Kidney epithelial cell (primary cell): ENCODE results near the gene MEGF6. TPM values are rescaled to one million over a fixed set of nuclear protein-coding genes. Genes with fewer than 3 reads are reported as not detected.

Experiments
- DNase-seq: peaks from one replicate; pipeline ENCODE4 v3.0.0-alpha.2; 2010; ENCODE audit warnings: low read depth
- H3K27me3 ChIP-seq: 2 replicates; pipeline ENCODE4 v1.6.0; 2011; ENCODE audit warnings: low read length; ENCODE audit not compliant: control insufficient read depth, insufficient read depth
- H3K36me3 ChIP-seq: 2 replicates; pipeline ENCODE4 v1.5.1; 2011; ENCODE audit warnings: low read length; ENCODE audit not compliant: control insufficient read depth, insufficient read depth
- H3K4me3 ChIP-seq: 2 replicates; pipeline ENCODE4 v1.5.1; 2011; ENCODE audit warnings: low read depth, mild to moderate bottlenecking, control low read depth, low read length
- total RNA-seq: library from RNA; depleted of rRNA; stranded (reverse); fragments of >200 nt; gene quantifications from 2 replicates; pipeline ENCODE4 v1.2.3, GENCODE V29; 2015
- TF ChIP-seq, protein P1 (sequence below): IDR thresholded peaks from 2 replicates; pipeline ENCODE4 v1.5.1; 2011; ENCODE audit warnings: mild to moderate bottlenecking, moderate library complexity, low read length, control low read depth, inconsistent platforms; ENCODE audit not compliant: insufficient read depth, poor library complexity, severe bottlenecking

Gene MEGF6
- total RNA-seq, 1 donor from 2014 or later: 13.1 TPM

DNA sequence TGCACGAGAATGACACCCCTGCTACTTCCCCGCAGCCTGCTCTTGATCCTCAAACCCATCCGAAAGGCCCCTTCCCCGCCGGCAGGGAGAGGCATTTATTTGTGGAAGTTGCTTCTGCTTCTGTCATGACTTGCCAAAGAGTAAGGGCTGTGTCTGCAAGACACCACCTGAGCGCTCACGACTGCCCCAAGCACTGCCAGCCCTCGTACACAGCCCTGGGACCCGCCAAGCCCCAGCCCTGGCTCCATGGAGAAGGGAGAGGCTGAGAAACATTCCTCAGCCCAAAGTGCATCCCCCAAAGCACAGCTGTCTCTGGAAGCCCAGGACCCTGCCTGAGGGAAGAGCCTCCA, 7.2 kb upstream of the MEGF6 start:
- no peaks in the 10 kb centered on the region for H3K36me3 ChIP-seq
- no peaks in the 10 kb centered on the region for H3K27me3 ChIP-seq
- TF ChIP-seq, protein P1, sequence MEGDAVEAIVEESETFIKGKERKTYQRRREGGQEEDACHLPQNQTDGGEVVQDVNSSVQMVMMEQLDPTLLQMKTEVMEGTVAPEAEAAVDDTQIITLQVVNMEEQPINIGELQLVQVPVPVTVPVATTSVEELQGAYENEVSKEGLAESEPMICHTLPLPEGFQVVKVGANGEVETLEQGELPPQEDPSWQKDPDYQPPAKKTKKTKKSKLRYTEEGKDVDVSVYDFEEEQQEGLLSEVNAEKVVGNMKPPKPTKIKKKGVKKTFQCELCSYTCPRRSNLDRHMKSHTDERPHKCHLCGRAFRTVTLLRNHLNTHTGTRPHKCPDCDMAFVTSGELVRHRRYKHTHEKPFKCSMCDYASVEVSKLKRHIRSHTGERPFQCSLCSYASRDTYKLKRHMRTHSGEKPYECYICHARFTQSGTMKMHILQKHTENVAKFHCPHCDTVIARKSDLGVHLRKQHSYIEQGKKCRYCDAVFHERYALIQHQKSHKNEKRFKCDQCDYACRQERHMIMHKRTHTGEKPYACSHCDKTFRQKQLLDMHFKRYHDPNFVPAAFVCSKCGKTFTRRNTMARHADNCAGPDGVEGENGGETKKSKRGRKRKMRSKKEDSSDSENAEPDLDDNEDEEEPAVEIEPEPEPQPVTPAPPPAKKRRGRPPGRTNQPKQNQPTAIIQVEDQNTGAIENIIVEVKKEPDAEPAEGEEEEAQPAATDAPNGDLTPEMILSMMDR: no peak
- no peak overlapping the region for H3K4me3 ChIP-seq
- DNase-seq: no peak

DNA sequence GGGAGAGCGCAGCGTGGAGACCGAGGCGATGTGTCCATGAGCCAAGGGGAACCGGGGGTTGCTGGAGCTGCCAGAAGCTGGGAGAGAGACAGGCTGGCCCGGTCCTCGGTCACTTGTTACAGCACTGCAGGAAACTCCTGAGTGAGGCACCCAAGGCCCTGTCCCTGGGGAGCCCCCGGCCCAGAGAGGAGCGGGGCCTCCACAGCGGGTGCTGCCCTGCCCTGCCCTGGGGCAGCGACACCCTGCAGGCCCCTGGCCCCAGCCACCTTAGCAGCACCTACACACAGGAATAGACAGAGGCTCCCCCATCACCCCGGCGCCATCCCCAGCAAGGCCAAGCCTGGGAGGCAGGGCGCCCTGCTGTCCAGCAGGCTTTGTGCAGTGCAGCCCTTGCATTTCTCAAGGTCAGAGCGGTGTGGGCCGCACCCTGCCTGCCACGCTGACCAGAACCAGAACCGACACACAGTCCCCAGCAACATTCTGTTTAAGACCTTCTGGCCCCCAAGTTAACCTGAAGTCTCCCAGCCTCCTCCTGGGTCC, 6.6 kb upstream of the MEGF6 start:
- DNase-seq: no peak
- Histone ChIP-seq H3K36me3 (no peaks in the 10 kb centered on the region), H3K4me3 (no peak overlapping the region), H3K27me3 (peaks cover 3% of the 10 kb centered on the region)
- TF ChIP-seq, protein P1: no peak

DNA sequence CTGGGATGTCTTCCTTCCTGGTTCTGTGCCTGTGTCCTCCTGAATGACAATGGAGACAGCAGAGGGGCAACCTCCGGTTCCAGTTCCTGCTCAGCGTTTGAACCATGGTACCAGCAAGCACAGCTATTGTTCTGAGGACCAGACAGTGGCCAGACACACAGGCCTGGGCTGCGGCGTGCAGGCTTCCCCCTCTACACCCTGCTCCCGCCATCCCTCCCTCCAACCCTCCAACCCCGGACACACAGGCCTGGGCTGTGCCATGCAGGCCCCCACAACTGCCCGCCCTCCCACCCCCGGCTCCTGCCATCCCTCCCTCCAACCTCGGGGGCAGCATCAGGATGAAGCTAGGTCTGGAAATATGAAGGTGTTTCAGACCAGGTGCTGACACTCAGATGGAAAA, 5.6 kb upstream of the MEGF6 start:
- DNase-seq: no peak
- no peak overlapping the region for H3K4me3 ChIP-seq
- peaks cover 13% of the 10 kb centered on the region for H3K27me3 ChIP-seq
- TF ChIP-seq, protein P1: no peak
- no peaks in the 10 kb centered on the region for H3K36me3 ChIP-seq

DNA sequence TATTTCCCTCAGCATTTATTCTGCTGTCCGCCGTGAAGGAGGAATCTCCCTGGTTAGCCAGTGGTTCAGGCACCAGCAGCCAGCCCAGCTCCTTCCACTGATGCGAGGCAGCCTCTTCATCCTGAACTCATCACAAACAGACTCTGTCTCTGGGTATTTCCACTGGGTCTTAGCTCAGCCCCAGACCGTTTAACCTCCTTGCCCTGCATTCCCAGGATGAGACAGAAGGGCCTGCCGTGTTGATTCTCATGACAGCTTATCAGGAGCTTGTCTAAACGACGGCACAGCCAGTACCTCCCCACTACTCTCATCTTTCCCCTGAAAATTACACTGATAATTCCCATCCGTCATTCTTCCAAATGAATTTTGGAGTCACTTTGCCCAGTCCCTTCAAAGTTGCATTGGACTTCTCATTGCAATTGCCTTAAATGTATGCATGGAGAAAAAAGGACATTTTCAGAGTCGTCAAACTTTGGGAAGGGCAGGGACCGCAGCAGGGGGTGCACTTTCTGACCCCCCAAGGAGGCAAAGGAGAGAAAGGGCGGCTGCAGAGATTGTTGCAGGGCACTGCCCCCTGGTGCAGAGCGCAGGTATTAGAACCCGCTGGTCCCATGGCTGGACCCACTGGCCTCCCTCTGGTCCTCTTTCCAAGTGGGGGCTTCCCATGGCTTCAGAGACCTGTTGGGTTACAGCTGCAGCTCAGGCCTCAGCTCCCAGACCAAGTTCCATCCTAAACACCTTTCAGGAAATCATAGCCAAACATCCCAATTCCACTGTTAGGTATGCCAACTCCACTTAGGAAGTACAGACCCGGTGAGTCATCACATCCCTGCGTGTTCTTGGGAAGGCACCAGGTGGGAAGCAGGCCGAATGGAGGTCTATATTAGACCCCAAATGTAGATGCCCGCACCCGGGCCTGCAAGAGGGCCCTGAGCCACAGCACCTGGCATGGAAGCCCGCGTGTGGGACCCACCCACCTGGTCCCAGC, 3.7 kb upstream of the MEGF6 start:
- TF ChIP-seq, protein P1: peak; percentile 78
- Histone ChIP-seq H3K36me3 (no peaks in the 10 kb centered on the region), H3K27me3 (peaks cover 29% of the 10 kb centered on the region), H3K4me3 (no peak overlapping the region)
- DNase-seq: no peak

DNA sequence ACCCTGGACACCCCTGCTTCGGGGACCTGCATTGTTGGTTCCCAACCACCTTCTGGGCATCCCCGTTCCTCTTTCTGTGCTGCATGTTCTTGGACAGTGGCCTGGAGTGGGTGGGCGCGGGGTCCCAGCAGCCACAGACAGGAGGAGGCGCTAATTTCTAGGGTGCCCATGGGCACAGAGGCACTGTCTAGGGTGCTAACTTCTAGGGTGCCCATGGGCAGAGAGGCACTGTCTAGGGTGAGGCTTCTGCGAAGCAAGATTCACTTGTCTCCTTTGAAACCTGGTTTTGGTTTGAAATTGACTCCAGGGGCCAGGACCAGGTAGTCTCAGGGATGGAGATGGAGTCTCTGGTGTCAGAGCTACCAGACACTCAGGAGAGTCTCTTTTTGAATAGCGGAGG, 815 bp upstream of the MEGF6 start:
- DNase-seq: no peak
- Histone ChIP-seq H3K27me3 (peaks cover 42% of the 10 kb centered on the region), H3K36me3 (no peaks in the 10 kb centered on the region), H3K4me3 (no peak overlapping the region)
- TF ChIP-seq, protein P1: no peak
